A673 (cell line): ENCODE results near the gene ZC2HC1C. TPM values are rescaled to one million over a fixed set of nuclear protein-coding genes. Genes with fewer than 3 reads are reported as not detected.
A peak's percentile ranks its signal among the peaks of the same experiment; 100 is the strongest.

ENCODE experiments used
- BruUV-seq: library from RNA; stranded (reverse); fragments of 400-500 nt; replicated peaks from 2 replicates; lab custom pipeline; 2021; lab: Mats Ljungman, UMichigan
- CTCF ChIA-PET: fragments of 300-600 bp; sonication (Branson Sonifier 250); formaldehyde crosslinking; loops from one replicate; lab custom pipeline; 2022; ENCODE audit warnings: antibody characterized with exemption; lab: Charles Lee
- POLR2A ChIA-PET: fragments of 300-600 bp; sonication (Branson Sonifier 250); formaldehyde crosslinking; loops from one replicate; lab custom pipeline; 2022; ENCODE audit warnings: antibody characterized with exemption; ENCODE audit not compliant: low non-redundant PET; lab: Charles Lee
- DNase-seq: peaks from one replicate; pipeline ENCODE4 v3.0.0-alpha.2; 2015; ENCODE audit warnings: low spot score
- H3K27ac ChIP-seq: fragments of 200-600 bp; sonication (generic); 2 replicates; pipeline ENCODE4 v1.5.1; 2016; ENCODE audit warnings: mixed run types, low read depth, mild to moderate bottlenecking, mixed read lengths, antibody characterized with exemption, low read length; ENCODE audit not compliant: poor library complexity, severe bottlenecking
- H3K27me3 ChIP-seq: fragments of 200-600 bp; sonication (generic); replicated peaks from 2 replicates; pipeline ENCODE4 v1.6.1; 2017; ENCODE audit warnings: mixed run types, low read depth, mild to moderate bottlenecking, mixed read lengths, antibody characterized with exemption, low read length; ENCODE audit not compliant: insufficient read depth, poor library complexity
- H3K36me3 ChIP-seq: fragments of 200-600 bp; sonication (generic); 2 replicates; pipeline ENCODE4 v1.6.1; 2016; ENCODE audit warnings: mixed run types, mild to moderate bottlenecking, mixed read lengths, antibody characterized with exemption, low read length; ENCODE audit not compliant: insufficient read depth, poor library complexity, severe bottlenecking
- H3K4me1 ChIP-seq: fragments of 200-600 bp; sonication (generic); 2 replicates; pipeline ENCODE4 v1.6.1; 2017; ENCODE audit warnings: mixed run types, mild to moderate bottlenecking, mixed read lengths, antibody characterized with exemption, low read length; ENCODE audit not compliant: insufficient read depth, poor library complexity, severe bottlenecking
- H3K4me3 ChIP-seq: fragments of 200-600 bp; sonication (generic); 2 replicates; pipeline ENCODE4 v1.5.1; 2016; ENCODE audit warnings: low read depth, mixed run types, mild to moderate bottlenecking, mixed read lengths, low read length; ENCODE audit not compliant: poor library complexity, severe bottlenecking
- H3K9me3 ChIP-seq: fragments of 200-600 bp; sonication (generic); 2 replicates; pipeline ENCODE4 v1.6.1; 2016; ENCODE audit warnings: mixed run types, low read depth, mild to moderate bottlenecking, mixed read lengths, antibody characterized with exemption, low read length; ENCODE audit not compliant: poor library complexity, severe bottlenecking
- CTCF ChIP-seq: fragments of 300-800, 200-600 bp; sonication (generic); conservative IDR thresholded peaks from 2 replicates; pipeline ENCODE4 v1.5.1; 2017; ENCODE audit warnings: low read depth, mild to moderate bottlenecking, antibody characterized with exemption, low read length, moderate library complexity, mixed read lengths
- EZH2 ChIP-seq: fragments of 200-600 bp; sonication (generic); IDR thresholded peaks from 2 replicates; pipeline ENCODE4 v1.6.1; 2017; ENCODE audit warnings: borderline replicate concordance, low read depth, mild to moderate bottlenecking, mixed read lengths, antibody characterized with exemption, low read length; ENCODE audit not compliant: poor library complexity, severe bottlenecking
- intact Hi-C: fragments of 100-400 bp; cut with micrococcal nuclease; formaldehyde crosslinking; loops from one replicate; pipeline ENCODE4 v1.10.0; 2022; ENCODE audit not compliant: unreplicated experiment
- total RNA-seq: library from RNA; stranded (reverse); gene quantifications from 2 replicates; pipeline ENCODE4 v1.2.3, GENCODE V29; 2021

Gene ZC2HC1C
- total RNA-seq, 1 experiment from 2014 or later, result 1.0 TPM

GRCh38 chr14:75053396-75054291 lies 15.8 kb upstream of the ZC2HC1C start:
- H3K4me1 ChIP-seq, result peaks cover 20% of the 10 kb centered on the region
- no peaks in the 10 kb centered on the region for H3K9me3 ChIP-seq
- no peak overlapping the region for H3K4me3 ChIP-seq
- peak; percentile 66 for DNase-seq
- H3K27ac ChIP-seq, result no peak overlapping the region
- no peak for TF ChIP-seq EZH2
- intact Hi-C loops, result no loop called here
- no peaks in the 10 kb centered on the region for H3K27me3 ChIP-seq
- peaks cover 3% of the 10 kb centered on the region for H3K36me3 ChIP-seq
- no TSS peak for BruUV-seq
- POLR2A ChIA-PET, result no interaction called here
- CTCF ChIA-PET, result interaction anchor here (0.6 to 1.2 kb wide), 2 partner anchors 35 to 240 kb away, joined by 3 to 4 read pairs; no protein-coding TSS in a partner anchor

- no peak for DNase-seq
- ChIA-PET POLR2A (no interaction called here), CTCF (interaction anchor here (1.2 kb wide), 1 partner anchor 34 kb away, joined by 4 read pairs; no protein-coding TSS in a partner anchor)
- intact Hi-C loops, result no loop called here
- TF ChIP-seq EZH2 (no peak), CTCF (no peak)
- Histone ChIP-seq H3K9me3 (no peaks in the 10 kb centered on the region), H3K36me3 (no peaks in the 10 kb centered on the region), H3K27me3 (no peaks in the 10 kb centered on the region), H3K4me3 (no peak overlapping the region), H3K4me1 (peaks cover 20% of the 10 kb centered on the region), H3K27ac (no peak overlapping the region)
- BruUV-seq, result no TSS peak
These were observed 15.0 kb upstream of the ZC2HC1C start for GRCh38 chr14:75054421-75054820.

GRCh38 chr14:75059642-75060041 lies 9.8 kb upstream of the ZC2HC1C start:
- CTCF ChIA-PET, result no interaction called here
- intact Hi-C loops, result no loop called here
- Histone ChIP-seq H3K27ac (no peak overlapping the region), H3K9me3 (peaks cover 8% of the 10 kb centered on the region), H3K4me3 (no peak overlapping the region), H3K4me1 (peaks cover 7% of the 10 kb centered on the region), H3K36me3 (peaks cover 19% of the 10 kb centered on the region), H3K27me3 (no peaks in the 10 kb centered on the region)
- POLR2A ChIA-PET, result no interaction called here
- no TSS peak for BruUV-seq
- no peak for TF ChIP-seq EZH2
- DNase-seq, result no peak

- BruUV-seq, result no TSS peak
- H3K4me1 ChIP-seq, result peaks cover 4% of the 10 kb centered on the region
- no peak overlapping the region for H3K4me3 ChIP-seq
- TF ChIP-seq EZH2 (no peak), CTCF (no peak)
- H3K27ac ChIP-seq, result no peak overlapping the region
- H3K9me3 ChIP-seq, result peaks cover 8% of the 10 kb centered on the region
- no peak for DNase-seq
- ChIA-PET POLR2A (no interaction called here), CTCF (no interaction called here)
- H3K27me3 ChIP-seq, result no peaks in the 10 kb centered on the region
- intact Hi-C loops, result no loop called here
- H3K36me3 ChIP-seq, result peaks cover 19% of the 10 kb centered on the region
These were observed 9.0 kb upstream of the ZC2HC1C start for GRCh38 chr14:75060420-75060819.
